PFSK-1 (cell line): ENCODE results near the gene ADAM8.

Source experiments
- POLR2AphosphoS5 ChIP-seq: IDR thresholded peaks from 2 replicates; pipeline ENCODE4 v1.6.1; 2012; ENCODE audit warnings: low read depth, mild to moderate bottlenecking, control low read depth, low read length, moderate library complexity
- TAF1 ChIP-seq: IDR thresholded peaks from 2 replicates; pipeline ENCODE4 v1.6.1; 2012; ENCODE audit warnings: low read length, control low read depth, borderline replicate concordance; ENCODE audit not compliant: insufficient read depth

GRCh38 chr10:133264461-133264860 is 12.2 kb downstream of the ADAM8 start:
- TF ChIP-seq POLR2AphosphoS5 (no peak), TAF1 (no peak)
